GM10248 (cell line): ENCODE measurements around the gene UCKL1.

Experiments used
- CTCF ChIA-PET: fragments of 300-600 bp; sonication (Branson Sonifier 250); formaldehyde crosslinking; extraction: SDS; loops from one replicate; lab custom pipeline; 2021; ENCODE audit warnings: antibody characterized with exemption; lab: Yijun Ruan, JAX
- POLR2A ChIA-PET: fragments of 350-650 bp; sonication (Branson Sonifier 250); formaldehyde crosslinking; extraction: SDS; loops from one replicate; lab custom pipeline; 2020; ENCODE audit warnings: antibody characterized with exemption; lab: Yijun Ruan, JAX
- DNase-seq: peaks from one replicate; pipeline ENCODE4 v3.0.0; 2012; ENCODE audit errors: extremely low spot score
- CTCF ChIP-seq: IDR thresholded peaks from 2 replicates; pipeline ENCODE4 v1.5.1; 2012; ENCODE audit warnings: mild to moderate bottlenecking, low read depth; ENCODE audit errors: extremely low read depth, missing control alignments, control extremely low read depth

UCKL1 gene

GRCh38 chr20:63897978-63898561 lies 58.1 kb downstream of the UCKL1 start:
- ChIA-PET CTCF (interaction anchor here (1.3 kb wide), 1 partner anchor 10 kb away, joined by 4 read pairs; no protein-coding TSS in a partner anchor), POLR2A (no interaction called here)
- DNase-seq: no peak
- TF ChIP-seq CTCF: no peak

- DNase-seq: peak; percentile 73
- POLR2A ChIA-PET: interaction anchor here (1.0 to 1.6 kb wide), 2 partner anchors 11 to 31 kb away, joined by 3 to 5 read pairs; partner anchors contain the start of gene TPD52L2
- no peak for TF ChIP-seq CTCF
- CTCF ChIA-PET: interaction anchor here (0.8 to 1.9 kb wide), 4 partner anchors 9 to 60 kb away, joined by 3 to 5 read pairs (median 4); partner anchors contain the start of gene UCKL1
Measured at GRCh38 chr20:63896264-63897105, 59.7 kb downstream of the UCKL1 start.

- ChIA-PET CTCF (interaction anchor here (0.8 to 1.9 kb wide), 3 partner anchors 15 to 61 kb away, joined by 3 to 5 read pairs (median 4); partner anchors contain the start of gene UCKL1), POLR2A (interaction anchor here (1.0 to 1.6 kb wide), 2 partner anchors 11 to 31 kb away, joined by 3 to 5 read pairs; partner anchors contain the start of gene TPD52L2)
- no peak for DNase-seq
- no peak for TF ChIP-seq CTCF
Measured at GRCh38 chr20:63895952-63896263, 60.3 kb downstream of the UCKL1 start.

- POLR2A ChIA-PET: interaction anchor here (1.0 to 1.6 kb wide), 2 partner anchors 12 to 30 kb away, joined by 3 to 5 read pairs; partner anchors contain the start of gene TPD52L2
- TF ChIP-seq CTCF: no peak
- DNase-seq: no peak
- CTCF ChIA-PET: interaction anchor here (0.8 to 1.9 kb wide), 3 partner anchors 15 to 61 kb away, joined by 3 to 5 read pairs (median 4); partner anchors contain the start of gene UCKL1
Measured at GRCh38 chr20:63895202-63895951, 60.8 kb downstream of the UCKL1 start.

GRCh38 chr20:63894358-63895201 lies 61.6 kb downstream of the UCKL1 start, which contains the start of gene DNAJC5:
Gene DNAJC5 (plus strand): TSS chr20:63895126. CDS start chr20:63928346, 33,220 bp downstream.
- peak; percentile 100 for DNase-seq
- CTCF ChIA-PET: interaction anchor here (1.2 to 1.5 kb wide), 2 partner anchors 109 to 357 kb away, joined by 3 read pairs; partner anchors contain the start of gene PTK6
- POLR2A ChIA-PET: no interaction called here
- no peak for TF ChIP-seq CTCF
